HG03175 (cell line): ENCODE measurements around the gene GRIA3.
"Not testable (repeated sequence)": the region's sequence is repeated elsewhere in the genome, so short reads cannot be mapped to it uniquely, and the experiment has no call there.

Source experiments
- ATAC-seq: cut with Tn5 transposase; IDR thresholded peaks from one replicate; pipeline ENCODE4 v1.9.1; 2021; ENCODE audit warnings: mild to moderate bottlenecking, moderate library complexity; ENCODE audit not compliant: unreplicated experiment

The GRIA3 gene

GRCh38 chrX:123267220-123267619 lies 83.1 kb downstream of the GRIA3 start:
- no peak for ATAC-seq

DNA sequence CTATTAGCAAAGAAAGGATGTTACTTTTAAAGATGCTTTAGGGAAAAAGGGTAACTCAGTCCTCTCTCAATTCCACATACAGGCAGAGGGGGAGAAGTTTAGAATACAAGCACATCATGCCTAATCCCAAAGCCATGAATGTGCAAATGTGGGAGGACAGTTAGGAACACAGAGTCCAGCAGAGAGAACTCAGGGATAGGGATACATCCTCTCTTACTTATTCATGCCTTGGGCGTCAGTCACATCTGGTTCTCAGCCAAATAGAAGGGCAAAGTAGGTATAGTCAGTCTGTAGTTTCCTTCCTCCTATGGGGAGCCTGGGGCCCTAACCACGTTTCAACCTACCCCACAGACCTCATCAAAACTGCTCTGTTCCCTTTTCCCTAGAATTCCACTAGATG lies 87.8 kb downstream of the GRIA3 start:
- no peak for ATAC-seq

GRCh38 chrX:123272630-123273029 lies 88.6 kb downstream of the GRIA3 start:
- ATAC-seq: no peak

DNA sequence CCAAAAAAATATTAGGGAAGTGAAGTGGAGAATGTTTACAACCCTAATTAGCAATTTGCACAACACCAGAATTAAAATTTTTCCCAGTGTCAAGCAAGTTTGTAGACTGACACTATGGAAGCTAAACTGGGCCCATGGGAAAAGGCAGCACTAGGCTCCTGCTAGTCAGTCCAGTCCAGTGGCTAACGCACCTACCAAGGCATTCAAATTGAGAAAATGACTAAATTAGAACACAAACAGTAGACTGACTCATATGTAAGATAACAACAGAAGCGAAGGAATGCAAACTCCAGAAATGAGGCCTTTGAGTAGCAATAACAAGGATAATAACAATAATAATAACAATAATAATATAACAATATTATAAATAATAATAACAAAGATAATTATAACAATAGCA lies 90.7 kb downstream of the GRIA3 start:
- ATAC-seq: no peak

DNA sequence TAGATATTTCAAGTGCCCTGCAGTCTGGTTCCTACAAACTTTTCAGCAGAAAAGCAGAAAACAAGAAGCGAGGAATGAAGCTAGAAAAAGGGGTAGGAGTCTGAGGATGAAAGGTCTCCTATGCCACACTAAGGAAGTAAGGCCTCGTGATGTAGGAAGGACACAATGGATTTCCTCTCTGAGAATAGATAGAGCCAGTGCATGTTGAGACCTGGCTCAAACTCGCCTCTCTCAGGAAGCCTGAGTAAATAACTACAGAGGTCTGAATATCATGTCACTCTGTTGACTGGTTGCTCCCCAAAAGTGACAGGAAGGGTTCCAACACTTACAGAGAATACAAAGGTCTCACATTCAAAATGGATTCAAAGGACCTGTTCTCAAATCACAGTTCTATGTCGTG lies 93.3 kb downstream of the GRIA3 start:
- ATAC-seq: no peak

DNA sequence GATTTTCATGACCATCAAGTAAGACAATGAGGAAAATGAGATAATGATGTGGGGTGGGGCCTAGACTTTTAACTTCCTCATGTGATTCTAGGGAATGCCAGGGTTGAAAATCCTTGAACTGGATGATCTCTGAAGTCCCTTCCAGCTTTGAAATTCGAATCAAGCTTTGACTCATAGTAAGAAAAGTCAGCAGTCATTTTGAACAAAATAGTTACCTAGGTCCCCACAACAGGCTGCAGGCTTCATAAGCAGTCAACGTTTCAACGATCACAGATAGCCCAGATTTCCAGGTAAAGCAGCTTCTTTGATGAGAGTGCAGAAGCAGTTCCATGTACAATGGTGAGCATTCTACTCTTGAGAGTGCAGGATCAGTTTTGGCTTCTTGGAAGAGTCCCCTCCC lies 93.7 kb downstream of the GRIA3 start:
- ATAC-seq: no peak

- no peak for ATAC-seq
Measured at GRCh38 chrX:123282241-123282640, 98.2 kb downstream of the GRIA3 start.

DNA sequence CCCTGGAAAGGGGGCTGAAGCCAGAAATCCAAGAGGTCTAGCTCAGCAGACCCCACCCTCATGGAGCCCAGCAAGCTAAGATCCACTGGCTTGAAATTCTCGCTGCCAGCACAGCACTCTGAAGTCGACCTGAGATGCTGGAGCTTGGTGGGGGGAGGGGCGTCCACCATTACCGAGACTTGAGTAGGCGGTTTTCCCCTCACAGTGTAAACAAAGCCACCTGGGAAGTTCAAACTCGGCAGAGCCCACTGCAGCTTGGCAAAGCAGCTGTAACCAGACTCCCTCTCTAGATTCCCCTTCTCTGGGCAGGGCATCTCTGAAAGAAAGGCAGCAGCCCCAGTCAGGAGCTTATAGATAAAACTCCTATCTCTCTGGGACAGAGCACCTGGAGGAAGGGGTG lies 99.3 kb downstream of the GRIA3 start:
- ATAC-seq: not testable (repeated sequence)

DNA sequence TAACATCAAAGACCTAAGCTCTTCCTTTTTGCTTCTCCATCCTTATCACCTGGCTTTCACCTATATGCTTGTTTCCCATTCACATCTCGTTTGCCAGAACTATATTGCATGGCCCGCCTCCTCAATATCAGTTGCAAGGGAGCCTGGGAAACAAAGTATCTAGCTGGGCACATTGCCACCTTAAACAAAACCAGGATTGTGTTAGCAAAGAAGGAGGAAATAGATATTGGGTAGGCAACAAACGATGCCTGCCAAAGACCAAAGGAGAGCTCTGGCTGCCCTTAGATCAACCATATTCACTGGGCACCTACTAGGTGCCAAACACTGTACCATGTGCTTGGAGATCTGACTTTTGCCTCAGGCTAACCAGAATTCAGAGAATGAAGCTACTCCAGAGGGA lies 107.5 kb downstream of the GRIA3 start:
- ATAC-seq: no peak

DNA sequence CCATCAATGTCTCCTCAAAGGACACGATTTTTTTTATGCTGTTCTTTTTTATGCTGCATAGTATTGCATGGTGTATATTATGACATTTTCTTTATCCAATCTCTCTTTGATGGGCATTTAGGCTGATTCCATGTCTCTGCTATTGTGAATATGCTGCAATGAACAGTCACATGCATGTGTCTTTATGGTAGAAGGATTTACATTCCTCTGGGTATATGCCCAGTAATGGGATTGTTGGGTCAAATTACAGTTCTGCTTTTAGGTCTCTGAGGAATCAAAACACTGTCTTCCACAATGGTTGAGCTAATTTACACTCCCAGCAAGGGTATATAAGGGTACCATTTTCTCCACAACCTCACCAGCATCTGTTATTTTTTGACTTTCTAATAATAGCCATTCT lies 113.9 kb downstream of the GRIA3 start:
- ATAC-seq: no peak

DNA sequence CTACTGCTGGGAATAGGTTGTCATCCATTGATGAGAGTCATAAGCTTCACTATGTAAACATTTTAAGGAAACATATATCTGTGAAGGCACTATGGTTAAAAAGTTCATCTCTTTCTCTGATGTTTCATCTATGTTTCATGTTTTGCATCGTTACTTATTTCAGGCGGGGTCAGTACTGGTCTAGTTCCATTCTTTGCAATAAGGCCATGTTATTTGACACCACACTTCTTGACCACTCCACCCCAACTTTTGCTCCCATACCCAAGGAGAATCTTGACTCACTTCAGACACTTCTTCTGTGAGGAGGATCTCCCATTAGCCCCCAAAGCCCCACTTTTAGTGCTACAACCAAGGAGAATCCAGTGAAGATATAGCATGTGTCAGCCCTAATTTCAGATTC lies 119.4 kb downstream of the GRIA3 start:
- no peak for ATAC-seq

DNA sequence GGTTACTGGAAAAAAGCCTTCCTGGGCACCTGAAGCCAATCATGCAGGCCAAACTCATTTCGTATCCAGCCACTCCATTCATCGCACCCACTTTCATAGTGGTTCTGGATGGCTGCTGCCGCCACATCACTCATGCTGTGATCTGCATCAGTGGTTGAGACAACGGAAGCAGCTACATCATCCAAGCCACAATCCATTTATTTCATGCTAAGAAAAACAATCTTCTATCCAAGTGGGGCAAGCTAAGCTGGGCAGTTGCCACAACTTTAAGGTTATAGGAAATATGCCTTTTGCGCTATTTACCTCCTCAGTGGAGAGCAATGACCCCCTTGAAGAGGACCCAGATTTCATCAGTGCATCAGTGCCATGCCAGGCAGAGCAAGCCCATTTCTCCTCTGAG lies 124.6 kb downstream of the GRIA3 start:
- ATAC-seq: no peak

- ATAC-seq: no peak
Measured at GRCh38 chrX:123310112-123310511, 126.0 kb downstream of the GRIA3 start.

GRCh38 chrX:123311486-123311885 lies 127.4 kb downstream of the GRIA3 start:
- ATAC-seq: no peak

- no peak for ATAC-seq
Measured at GRCh38 chrX:123313486-123313885, 129.4 kb downstream of the GRIA3 start.

- no peak for ATAC-seq
Measured at GRCh38 chrX:123320622-123321021, 136.5 kb downstream of the GRIA3 start.

DNA sequence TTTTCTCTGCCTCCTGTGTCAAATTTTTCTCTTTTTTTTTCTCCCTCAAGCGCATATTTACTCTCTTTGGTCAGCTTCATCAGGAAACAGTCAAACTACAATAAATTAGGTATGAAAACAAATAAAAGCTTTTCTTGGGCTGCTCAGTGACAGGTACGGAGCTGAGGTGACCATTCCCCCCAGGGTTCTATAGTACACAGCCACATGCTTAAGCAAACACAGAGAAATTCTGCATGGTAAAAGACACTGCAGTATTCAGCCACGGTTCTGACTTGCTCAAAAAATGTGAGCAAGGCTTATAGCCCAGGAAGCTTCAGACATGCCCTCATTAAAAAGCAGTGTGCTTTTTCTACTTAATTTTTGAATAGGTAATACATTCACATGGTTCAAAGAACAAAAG lies 138.5 kb downstream of the GRIA3 start:
- ATAC-seq: no peak

GRCh38 chrX:123324625-123325024 lies 140.5 kb downstream of the GRIA3 start:
- ATAC-seq: no peak

- ATAC-seq: peak; percentile 91
Measured at GRCh38 chrX:123330229-123330942, 146.3 kb downstream of the GRIA3 start.

- ATAC-seq: no peak
Measured at GRCh38 chrX:123331349-123331748, 147.3 kb downstream of the GRIA3 start.

DNA sequence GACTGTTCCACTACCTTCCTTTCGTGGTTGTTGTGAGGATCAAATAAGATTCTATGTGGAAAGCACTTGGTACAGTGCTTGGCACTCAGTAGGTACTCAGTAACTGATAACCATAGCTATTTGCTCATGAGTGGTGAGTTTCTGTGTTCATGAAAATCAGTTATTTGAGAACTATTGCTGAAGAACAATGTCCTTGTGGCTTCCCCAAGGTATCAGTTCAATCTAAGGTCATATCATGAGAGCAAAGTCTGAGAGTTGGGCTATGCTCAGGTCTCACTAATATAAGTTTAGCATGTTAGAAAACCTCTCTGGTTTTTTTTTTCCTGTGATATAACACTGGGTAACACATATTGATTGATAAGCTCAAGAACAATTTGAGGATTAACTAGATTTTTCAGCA lies 147.8 kb downstream of the GRIA3 start:
- ATAC-seq: no peak

GRCh38 chrX:123336666-123337065 lies 152.6 kb downstream of the GRIA3 start:
- no peak for ATAC-seq

DNA sequence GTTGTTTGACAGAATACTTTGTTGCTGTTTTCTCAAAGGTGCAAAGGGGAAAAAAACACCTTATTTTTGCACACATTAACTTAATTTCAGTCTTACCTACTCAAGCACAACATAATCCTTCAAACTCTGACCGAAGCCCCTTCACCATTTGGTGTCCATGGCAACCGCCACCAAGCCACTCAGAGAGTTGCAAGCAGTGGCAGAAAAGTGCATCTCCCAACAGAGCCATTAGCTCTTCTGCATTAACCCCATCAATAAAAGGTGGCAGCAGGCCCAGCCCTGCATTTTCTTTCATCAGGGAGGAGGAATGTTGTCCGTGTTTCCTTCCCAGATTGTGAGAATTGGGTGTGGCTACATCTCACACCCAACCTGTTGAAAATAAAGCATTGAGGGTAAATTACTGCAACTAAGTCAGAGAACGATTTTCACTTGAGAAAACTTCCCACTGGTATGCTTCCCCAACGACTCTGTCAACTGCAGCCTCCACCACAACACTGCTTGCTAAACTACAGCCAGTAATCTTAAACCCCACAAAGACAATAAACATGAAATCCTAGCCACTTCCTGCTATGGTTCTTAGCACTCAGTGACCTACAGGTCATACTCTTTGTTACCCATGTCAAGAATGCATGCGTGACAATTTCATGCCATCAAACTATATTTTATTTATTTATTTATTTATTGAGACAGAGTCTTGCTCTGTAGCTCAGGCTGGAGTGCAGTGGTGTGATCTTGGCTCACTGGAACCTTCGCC lies 154.0 kb downstream of the GRIA3 start:
- no peak for ATAC-seq
